Measurements from ENCODE around the gene ARL8A.

The ARL8A gene

GRCh38 chr1:202107801-202108731 lies 36.5 kb downstream of the ARL8A start:
- DNase-seq: no peak

DNA sequence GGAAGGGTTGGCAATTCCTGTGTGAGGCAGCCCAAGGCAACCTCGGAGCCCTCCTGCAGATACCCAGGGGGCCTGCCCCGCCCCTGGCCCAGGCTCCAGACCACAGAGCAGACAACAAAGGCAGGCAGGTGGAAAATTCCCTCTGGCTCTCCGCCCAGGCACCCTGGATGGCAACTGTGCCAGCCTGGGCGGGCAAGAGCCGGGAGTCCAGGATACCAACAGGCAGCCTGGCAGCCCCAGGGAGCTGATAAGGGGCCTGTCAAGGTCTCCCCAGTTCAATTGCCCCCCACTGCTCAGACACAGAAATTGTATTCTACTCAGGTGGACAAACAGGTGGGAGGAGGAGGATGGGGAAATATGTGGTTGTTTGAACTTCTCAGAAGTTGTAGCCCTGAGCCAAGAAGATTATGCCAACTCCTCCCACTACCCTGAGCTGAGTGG lies 37.2 kb downstream of the ARL8A start:
- DNase-seq: no peak

GRCh38 chr1:202106340-202107254 lies 37.9 kb downstream of the ARL8A start:
- DNase-seq: no peak

DNA sequence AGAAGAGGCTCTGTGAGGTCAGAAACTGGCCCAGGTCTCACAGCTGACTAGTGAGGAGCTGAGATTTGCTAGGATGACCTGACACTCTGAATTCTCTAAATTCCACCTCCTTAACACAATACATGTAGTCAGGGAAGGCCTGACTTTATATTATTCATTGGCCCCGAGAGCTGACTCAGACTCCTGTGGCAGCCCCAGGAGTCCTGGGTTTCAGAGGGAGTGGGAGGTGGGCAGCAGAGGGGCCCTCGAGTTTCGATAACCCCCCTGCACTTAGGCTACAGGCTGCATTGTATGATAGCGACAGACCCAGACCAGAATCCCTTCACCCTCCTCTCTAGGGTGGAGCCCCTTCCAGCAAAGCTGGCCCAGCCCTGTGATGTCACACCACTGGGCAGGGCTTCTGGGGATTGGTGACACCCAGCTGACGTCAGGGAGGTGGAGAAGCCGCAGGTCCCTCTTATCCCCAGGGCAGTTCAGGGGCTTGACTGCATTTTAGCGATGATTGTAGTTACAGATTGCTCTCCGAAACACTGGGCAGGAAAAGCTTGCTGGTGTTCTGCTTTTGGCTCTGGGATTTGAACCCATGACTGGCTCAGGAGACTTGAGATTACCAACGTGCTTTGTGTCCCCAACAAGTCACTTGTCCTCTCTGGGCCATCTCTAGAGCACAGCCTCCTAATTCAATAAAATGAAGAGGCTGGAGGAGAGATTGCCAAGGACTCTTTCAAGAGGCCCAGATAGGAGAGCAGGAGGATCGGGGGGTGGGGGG lies 38.8 kb downstream of the ARL8A start:
- no peak for DNase-seq

- no peak for DNase-seq
Measured at GRCh38 chr1:202104073-202104472, 40.5 kb downstream of the ARL8A start.

DNA sequence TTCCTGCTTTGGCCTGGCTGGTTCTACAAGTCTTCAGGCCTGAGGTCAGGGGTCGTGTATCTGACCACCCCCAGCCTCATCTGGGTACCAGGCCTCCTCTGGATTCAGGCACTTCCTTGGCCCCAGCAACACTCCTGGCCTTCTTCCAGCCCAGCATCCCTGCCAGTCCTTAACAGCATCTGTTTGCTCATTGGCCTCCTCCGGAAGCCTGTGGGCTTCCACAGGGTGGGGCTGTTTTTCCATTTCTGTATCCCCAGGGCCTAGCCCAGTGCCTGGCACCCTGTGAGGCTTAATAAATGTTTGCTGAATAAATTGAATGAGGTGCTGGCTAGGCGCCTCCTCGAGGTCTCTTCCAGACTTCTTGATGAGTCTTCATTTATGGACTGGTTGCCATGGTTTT lies 43.4 kb downstream of the ARL8A start:
- DNase-seq: no peak

- no peak for DNase-seq
Measured at GRCh38 chr1:202093858-202094257, 50.7 kb downstream of the ARL8A start.

DNA sequence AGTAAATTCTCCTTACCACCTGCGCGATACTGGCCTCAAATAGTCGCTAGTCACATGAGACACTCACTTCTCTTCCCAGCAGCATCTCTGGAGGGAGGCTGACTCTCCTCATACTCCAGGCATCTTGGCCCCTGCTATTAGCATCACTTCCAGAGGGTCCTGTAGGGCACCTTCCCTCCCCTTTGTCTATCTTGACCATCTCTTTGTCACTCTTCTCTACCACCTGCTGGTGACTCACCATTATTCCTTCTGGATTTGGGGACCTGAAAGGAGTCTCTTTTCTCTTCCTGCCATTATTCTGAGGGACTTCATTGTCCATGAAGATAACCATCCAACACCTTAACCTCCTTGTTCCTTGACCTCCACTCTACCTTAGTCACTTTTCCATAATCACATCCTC lies 53.5 kb downstream of the ARL8A start:
- no peak for DNase-seq

DNA sequence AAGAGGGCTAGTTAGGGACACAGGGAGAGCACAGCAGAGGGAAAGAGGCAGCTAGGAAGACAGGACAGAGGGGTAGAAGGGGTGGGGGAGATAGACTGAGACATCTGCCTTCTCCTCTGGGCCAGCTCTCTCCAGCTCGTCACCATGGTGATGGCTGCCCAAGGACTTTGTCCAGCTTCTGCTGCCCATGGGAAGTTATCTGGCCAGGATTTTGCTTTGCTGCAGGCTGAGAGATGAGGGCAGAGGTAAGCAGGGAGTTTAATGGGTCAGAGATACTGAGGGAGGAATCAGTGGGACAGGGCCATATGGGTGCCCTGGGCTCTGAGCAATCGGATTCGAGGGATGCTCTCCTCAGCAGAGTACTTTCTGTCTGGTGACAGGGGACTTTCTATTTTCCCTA lies 56.3 kb downstream of the ARL8A start:
- DNase-seq: no peak

GRCh38 chr1:202086579-202087350 lies 57.8 kb downstream of the ARL8A start:
- no peak for DNase-seq

GRCh38 chr1:202085682-202086373 lies 58.7 kb downstream of the ARL8A start:
- DNase-seq: no peak

DNA sequence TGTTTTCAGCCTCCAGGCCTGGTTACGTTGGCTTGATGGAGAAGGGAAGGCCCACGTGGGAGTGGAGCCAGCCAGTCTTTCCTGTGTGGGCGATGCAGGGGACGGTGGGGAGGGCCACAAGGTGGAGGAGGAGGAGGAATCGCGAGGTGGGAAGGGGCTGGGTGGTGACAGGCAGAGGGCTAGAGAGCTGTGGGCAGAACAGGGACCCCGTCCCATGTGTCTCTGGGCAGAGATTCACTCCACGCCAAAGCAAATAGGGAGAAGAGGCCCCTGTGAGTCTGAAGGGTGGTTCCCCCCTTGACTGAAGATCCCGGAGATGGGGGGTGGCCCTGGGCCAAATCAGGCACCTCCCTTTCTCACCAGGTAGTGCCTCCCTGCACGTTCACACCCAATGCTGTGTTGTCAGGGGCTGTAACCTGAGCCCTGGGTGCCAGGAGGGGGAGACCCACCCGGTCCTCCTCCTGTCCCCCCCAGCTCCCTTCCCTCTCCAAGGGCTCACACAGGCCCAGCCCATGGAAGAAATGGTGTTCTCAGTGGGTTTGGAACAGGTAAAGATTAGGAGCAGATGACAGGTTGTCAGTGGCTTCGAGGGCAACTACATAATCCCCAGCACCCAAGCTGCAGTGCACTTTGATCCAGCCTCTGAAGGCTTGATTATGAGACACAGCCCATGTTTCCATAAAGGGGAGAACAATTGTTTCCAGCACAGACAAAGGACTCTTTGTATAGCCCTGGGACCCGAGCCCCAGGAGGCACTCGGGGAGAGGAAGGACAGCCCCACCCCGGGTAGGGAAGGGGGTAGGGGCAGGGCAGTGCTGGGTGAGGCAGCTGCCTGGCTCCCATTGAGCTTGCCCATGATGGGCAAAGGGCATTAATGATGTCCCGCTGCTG lies 59.5 kb downstream of the ARL8A start:
- DNase-seq: no peak
